Cortex of kidney (tissue), 1 donor: ENCODE results near the gene TRPC5OS.

Experiments
- DNase-seq: peaks from one replicate; lab custom pipeline; 2025; lab: John Stamatoyannopoulos, UW

Gene TRPC5OS

GRCh38 chrX:111896148-111896547 lies 20.2 kb downstream of the TRPC5OS start:
- no peak for DNase-seq

DNA sequence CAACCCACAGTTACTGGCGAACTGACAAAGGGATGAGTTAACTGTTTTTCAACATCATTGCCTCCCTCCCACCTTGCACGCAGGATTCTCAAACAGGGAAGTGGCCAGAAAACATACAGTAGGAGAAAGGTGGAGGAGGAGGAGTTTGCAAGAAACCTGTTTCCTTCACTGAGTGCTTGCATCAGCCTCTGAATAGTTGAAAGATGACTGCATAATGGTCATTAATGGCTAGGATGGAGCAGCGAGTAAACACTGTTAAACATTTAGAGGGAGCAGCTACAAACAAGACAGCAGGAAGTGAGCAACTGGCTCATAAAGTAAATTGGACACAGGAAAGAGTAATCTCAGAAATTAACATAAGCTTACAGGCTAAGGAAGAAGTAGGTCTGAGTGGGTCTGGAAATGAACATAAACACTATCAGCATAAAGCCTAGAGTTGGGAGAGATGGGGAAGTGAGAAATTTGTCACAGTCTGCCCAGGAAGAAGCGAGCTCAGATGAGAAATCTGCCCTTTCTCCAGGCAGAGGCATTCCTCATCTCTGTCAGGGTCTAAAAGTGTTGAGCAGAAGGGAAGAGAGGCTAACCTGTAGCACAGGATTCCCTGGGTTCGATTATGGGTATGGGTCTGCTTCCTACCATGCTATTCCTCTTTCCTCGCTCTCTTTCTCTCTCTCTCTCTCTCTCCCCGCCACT lies 38.6 kb downstream of the TRPC5OS start:
- DNase-seq = no peak

- DNase-seq = no peak
Observed at GRCh38 chrX:111917591-111917990, 41.6 kb downstream of the TRPC5OS start.

GRCh38 chrX:111928456-111928855 lies 52.5 kb downstream of the TRPC5OS start:
- no peak for DNase-seq
